ENCODE data around the gene COX10. TPM values are rescaled to one million over a fixed set of nuclear protein-coding genes. Genes with fewer than 3 reads are reported as not detected.
"Not testable (repeated sequence)": the region's sequence is repeated elsewhere in the genome, so short reads cannot be mapped to it uniquely, and the experiment has no call there.

The COX10 gene
- total RNA-seq, 1 donor from 2014 or later = 15.6 TPM

DNA sequence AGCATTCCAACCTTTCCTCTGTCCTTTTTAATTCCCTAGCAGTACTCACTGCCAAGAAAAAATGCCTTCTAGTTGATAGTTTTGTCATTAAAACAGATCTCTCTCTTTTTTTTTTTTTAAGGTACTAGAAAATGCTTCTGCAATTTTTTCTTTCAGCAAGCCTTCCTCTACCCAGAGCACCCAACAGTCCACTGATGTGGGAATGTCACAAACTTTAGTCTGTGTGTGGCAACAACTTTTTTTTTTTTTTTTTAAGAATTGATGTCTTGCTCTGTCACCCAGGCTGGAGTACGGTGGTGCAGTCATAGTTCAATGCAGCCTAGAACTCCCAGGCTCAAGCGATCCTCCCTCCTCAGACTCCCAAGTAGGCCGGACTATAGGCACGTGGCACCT, 132.7 kb downstream of the COX10 start:
- DNase-seq (ENCODE audit: extremely low read depth, low read depth, low spot score) = no peak

DNA sequence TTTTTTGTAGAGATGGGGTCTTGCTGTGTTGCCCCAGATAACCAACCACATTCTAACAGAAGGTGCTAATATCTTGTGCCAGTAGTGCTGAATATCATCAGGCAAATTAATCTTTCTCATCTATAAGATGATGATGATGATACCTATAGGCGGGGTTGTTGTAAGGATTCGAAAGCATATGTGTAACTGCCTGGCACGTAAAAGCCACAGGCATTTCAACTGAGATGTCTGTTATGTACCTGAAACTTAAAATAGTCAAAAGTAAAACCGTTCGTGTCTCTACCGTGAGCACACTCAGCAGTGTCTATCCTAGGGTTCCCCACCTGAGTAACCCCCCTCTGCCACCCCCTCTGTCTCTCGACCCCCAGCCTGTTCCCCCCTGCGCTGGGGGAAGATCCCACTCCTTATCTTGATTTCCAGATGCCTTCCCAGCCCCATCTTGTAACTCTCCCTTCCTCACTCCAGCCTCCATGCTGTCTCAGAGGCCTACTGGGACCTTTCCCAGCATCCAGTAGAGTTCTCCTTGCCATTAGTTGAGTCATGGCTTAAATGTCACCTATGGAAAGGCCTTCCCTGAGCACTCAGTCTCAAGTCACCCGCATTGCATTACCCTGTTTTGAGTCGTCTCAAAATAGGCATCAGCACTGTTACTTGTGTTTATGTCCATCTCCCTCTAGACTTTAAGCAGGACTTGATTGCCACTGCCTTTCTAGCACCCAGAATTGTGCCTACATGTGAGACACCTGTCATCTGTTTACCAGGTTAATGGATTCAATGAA, 133.3 kb downstream of the COX10 start:
- DNase-seq (ENCODE audit: extremely low read depth, low read depth, low spot score) = no peak

DNA sequence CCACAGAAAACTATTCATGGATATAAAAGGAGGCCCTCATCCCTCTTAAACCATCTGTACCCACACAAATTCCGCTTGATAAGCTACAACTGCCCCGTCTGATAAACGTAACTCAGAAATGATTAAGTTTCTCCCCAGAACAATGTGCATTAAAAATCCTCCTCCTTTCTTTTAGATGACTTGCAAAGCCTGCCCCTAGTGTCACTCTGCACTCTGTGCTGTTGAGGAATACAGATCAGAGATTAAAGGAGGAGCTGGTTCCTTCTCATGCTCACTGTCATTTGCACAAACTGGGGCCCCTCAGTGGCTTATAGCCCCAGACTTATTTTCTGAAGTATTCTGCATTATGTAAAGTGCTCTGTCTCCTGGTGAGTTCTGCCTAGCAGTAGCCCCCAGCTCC, 134.1 kb downstream of the COX10 start:
- DNase-seq (ENCODE audit: extremely low read depth, low read depth, low spot score) = no peak

DNA sequence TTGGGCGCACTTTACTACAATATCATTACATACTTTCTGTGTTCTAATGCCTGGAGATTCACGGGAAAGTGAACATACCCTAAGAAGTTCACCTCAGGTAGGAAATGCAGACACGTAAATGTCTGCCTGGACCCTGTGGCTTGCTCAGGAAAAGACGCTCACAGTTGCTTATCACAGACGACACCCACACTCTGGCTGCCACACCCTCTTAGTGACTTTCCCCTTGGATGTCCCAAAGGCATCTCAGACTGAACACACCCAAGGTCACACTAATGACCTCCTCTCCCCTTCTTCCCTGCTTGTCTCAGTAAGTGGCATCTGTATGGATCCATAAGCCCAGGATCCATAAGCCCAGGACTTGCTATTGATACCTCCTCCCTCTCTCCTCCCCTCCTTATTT, 134.8 kb downstream of the COX10 start:
- no peak for DNase-seq (ENCODE audit: extremely low read depth, low read depth, low spot score)

DNA sequence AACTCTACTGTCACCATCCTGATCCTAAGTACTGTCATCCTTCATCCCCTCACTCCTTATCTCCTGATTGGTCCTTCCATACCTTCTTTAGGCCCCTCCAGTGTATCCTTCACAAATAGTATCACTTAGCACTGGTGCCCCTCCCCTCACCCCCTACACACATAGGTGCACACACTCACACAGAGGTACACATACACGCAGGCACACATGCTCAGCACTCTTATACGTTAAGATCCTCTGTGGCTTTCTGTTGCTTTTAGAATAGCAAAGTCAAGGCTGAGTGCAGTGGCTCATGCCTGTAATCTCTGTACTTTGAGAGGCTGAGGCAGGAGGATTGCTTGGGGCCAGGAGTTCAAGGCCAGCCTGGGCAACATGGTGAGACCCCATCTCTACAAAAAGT, 135.2 kb downstream of the COX10 start:
- no peak for DNase-seq (ENCODE audit: extremely low read depth, low read depth, low spot score)

DNA sequence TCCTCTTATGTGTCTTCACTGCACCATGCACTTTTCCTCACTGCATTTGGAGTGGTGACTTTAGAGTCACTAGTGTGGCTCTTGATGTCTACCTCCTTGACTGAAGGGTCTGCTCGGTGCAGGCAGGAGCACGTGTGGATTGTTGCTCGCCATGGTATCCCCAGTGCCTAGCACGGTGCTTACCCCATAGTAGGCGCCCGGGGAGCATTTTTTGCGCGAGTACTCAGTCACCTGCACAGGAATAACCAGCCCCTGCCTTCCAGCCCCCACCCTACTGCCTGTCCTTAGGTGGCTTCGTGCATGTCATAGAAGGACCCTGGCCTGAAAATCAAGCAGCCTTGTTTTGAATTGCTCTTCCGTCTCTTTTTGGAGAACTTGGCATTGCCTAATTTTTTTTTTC, 136.1 kb downstream of the COX10 start:
- DNase-seq (ENCODE audit: extremely low read depth, low read depth, low spot score) = no peak

DNA sequence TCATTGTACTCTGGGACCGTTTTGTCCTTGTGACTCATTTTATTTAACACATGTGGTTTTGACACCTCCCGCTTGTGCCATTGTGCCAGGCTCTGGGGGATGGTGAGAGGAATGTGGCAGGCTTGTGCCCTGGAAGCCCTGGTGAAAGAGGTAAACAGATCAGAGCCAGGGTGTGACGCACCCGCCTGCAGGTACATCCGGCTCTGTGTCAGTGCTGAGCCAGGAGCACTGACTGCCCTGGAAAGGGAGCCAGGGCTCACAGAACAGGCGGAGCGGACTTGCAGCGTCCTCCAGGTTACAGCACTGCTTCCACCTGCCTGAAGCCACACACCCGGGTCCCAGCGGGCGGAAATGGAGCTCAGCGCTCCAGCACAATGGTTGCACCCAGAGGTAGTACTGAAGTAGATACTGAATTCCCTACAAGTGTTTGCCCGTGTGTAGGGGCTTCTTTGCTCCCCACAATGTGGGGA, 136.7 kb downstream of the COX10 start:
- no peak for DNase-seq (ENCODE audit: extremely low read depth, low read depth, low spot score)

DNA sequence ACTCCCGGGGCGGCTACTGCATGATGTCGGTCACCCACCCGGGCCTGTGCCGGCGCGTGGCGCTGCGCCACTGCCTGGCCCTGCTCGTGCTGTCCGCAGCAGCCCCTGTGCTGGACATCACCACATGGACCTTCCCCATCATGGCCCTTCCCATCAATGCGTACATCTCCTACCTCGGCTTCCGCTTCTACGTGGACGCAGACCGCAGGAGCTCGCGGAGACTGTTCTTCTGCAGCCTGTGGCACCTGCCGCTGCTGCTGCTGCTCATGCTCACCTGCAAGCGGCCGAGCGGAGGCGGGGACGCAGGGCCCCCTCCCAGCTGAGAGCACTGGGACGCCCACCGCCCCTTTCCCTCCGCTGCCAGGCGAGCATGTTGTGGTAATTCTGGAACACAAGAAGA, 137.6 kb downstream of the COX10 start:
- no peak for DNase-seq (ENCODE audit: extremely low read depth, low read depth, low spot score)

DNA sequence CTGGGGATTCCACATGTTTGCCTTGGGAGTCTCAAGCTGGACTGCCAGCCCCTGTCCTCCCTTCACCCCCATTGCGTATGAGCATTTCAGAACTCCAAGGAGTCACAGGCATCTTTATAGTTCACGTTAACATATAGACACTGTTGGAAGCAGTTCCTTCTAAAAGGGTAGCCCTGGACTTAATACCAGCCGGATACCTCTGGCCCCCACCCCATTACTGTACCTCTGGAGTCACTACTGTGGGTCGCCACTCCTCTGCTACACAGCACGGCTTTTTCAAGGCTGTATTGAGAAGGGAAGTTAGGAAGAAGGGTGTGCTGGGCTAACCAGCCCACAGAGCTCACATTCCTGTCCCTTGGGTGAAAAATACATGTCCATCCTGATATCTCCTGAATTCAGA, 138.5 kb downstream of the COX10 start:
- DNase-seq (ENCODE audit: extremely low read depth, low read depth, low spot score) = no peak

DNA sequence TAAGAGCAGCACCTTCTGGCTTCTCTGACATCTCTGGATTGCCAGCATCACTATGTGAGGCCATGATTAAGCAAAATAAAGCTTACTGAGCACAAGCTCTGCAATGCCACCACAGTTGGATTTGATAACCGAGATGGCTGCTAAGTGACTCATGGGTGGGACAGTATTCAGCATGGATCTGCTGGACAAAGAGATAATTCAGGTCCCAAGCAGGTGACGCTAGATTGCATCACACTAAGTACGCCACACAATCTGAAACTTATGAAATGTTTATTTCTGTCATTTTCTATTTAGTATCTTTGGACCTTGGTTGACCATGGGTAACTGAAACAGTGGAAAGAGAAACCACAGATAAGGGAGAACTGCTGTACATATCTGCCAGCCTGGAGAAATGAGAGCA, 139.9 kb downstream of the COX10 start:
- no peak for DNase-seq (ENCODE audit: extremely low read depth, low read depth, low spot score)

DNA sequence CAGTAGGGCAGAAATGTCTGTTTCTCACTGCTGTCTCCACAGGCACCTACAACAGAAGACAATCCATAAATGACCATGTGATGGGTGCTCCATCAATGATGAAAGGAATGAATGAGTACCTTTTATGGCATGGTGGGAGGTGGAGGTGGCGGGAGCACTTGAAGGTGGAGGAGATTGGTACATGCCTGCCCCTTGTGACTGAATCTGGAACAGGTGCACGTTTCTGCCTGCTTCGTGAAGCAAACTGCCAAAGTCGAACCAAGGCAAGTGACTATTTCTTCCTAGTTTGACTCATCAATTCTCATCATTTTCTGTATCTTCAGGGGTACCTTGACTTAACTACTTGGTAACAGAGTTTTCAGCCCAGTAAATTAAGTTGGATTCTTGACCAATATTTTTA, 141.9 kb downstream of the COX10 start:
- no peak for DNase-seq (ENCODE audit: extremely low read depth, low read depth, low spot score)

DNA sequence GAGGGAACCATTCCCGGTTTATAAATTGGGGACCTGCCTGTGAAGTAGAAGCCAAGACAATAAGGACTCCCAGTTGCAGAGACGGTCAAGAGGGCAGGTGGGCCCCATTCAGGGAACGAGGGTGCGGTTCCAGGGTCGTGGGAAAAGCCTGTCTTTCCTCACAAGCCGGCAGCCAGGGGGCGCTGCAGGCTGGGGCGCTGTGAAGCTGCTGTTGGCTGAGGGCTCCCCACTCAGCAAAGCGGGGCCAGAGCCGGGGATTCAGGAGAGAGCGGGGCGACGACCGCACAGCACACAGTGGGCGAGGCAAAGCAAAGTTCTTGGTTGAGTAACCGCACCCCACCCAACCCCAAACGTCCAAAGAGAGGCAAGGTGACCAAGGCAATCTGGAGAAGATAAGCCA, 142.5 kb downstream of the COX10 start:
- no peak for DNase-seq (ENCODE audit: extremely low read depth, low read depth, low spot score)

DNA sequence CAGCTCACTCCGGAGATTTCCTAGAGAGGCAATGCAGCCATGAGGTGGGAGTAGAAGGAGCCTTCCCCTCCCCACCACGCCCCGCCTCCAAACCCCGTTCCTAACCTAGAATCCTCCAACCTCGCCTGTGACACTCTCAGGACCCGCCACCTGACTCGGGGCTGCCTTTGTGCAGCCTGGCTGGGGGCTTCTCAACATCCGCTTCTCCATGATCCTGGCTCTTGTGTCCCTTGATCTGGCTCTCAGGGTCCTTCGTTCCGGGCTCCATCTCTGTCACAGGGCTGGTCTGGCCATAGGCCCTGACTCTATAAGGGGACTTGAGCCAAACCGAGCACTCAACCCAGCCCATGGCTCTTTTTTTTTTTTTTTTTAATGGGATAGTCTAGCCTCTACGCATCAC, 143.1 kb downstream of the COX10 start:
- no peak for DNase-seq (ENCODE audit: extremely low read depth, low read depth, low spot score)

DNA sequence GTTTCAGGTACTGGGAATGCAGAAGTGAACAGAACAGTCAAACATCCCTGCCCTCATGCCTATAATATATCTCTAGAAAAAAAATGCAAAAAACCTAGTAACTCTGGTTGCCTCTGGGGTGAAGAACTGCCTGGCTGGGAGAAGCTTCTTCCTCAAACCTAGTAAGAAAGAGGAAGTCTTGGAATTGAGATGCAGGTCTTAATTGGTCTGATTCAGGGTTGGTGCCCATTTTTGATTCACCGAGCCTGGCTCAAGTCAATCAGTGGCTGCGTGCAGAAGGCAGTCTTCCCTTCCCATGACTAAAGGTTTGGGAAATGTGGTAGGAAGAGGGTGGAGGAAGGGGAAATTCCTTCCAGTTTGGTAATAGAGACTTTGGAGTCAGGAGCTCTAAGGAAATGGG, 145.0 kb downstream of the COX10 start:
- DNase-seq (ENCODE audit: extremely low read depth, low read depth, low spot score) = no peak

DNA sequence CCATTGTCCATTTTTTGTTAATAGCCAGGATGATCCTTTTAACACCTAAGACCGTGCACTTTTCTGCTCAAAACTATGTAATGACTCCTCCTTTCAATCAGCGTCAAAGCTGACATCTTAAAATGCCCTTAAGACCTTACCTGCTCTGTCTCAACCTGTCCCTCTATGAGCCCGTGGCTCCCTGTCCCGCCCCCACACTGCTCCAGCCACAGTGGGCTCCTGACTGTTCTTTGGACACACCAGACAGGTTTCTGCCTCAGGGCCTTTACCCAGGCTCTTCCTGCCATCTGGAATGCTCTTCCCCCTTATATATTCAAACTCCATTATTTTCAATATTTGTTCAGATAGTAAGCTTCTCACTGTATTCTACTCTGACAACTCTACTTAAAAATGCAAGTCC, 153.3 kb downstream of the COX10 start:
- no peak for DNase-seq (ENCODE audit: extremely low read depth, low read depth, low spot score)

DNA sequence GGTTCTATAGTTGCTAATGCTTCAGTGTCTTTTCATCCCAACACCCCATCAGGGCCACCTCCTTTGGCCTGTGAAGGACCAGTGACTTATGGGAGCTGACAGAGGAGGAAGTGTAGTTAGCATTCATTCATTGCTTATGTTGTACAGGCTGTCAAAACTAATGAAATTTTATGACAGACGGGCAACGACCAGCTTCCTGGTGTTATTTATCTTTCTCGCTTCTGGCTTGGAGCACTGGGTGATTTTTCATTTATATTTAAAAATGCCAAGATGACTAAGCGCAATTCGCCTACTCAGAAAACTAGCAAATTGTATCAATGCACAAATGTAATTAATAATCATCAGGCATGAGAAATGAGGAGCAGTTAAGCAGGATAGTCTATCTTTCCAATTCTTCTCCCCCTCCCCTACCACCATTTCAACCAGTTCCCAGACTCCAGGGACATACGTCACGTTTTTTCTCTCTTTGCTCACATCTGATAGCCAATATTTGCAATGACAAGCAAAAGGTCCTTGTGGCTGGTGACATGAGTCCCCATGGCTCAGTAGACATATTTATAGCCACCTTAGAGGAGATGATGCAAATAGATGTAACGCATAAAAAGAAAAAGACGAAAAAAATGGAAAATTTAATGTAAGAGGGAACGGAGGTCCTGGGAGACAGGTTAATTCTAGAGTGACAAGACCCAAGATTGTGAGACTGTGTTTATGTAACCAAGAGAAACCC, 156.1 kb downstream of the COX10 start:
- DNase-seq (ENCODE audit: extremely low read depth, low read depth, low spot score) = no peak

DNA sequence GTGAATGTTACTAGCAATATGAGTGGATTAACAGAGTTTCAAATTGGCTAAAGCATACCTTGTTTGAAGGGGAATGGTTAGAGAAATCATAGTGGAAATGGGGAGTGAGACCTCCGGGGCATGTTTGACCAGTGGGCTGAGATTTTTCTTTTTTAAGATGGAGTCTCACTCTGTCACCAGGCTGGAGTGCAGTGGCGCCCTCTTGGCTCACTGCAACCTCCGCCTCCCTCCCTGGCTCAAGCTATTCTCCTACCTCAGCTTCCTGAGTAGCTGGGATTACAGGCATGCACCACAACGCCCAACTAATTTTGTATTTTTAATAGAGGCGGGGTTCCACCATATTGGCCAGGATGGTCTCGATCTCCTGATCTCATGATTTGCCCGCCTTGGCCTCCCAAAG, 157.7 kb downstream of the COX10 start:
- no peak for DNase-seq (ENCODE audit: extremely low read depth, low read depth, low spot score)

DNA sequence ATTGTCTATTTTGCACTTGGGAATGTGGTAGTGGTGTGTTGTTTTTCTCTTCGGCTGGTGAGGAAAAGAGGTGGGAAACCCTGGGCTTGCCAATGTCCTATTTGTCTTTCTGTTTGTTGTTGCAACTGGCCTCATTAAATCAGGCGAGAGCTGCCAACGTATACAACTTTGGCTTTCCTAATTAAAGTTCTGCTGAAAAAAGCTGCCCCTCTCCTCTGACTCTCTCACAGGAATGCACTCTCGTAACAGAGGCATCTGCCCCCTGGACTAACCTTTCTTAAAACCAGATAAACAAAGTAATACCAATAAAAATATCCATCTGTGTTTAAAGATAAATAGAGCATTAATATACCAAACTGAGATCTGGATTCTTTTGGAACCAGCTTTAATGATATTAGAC, 159.6 kb downstream of the COX10 start:
- no peak for DNase-seq (ENCODE audit: extremely low read depth, low read depth, low spot score)

DNA sequence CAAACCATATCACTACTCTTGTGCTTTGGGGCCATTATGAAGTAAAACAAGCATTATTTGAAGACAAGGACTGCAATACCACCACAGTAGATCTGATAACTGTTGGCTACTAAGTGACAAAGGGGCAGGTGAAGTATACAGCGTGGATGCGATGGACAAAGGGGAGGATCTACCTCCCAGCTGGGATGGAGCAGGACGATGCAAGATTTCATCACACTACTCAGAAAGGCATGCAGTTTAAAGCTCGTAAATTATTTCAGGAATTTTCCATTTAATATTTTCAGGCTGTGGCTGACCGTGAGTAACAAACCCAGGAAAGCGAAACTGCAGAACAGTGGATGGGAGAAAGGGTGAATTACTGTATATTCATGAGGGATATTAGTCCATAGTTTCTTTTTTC, 161.9 kb downstream of the COX10 start:
- DNase-seq (ENCODE audit: extremely low read depth, low read depth, low spot score) = not testable (repeated sequence)

DNA sequence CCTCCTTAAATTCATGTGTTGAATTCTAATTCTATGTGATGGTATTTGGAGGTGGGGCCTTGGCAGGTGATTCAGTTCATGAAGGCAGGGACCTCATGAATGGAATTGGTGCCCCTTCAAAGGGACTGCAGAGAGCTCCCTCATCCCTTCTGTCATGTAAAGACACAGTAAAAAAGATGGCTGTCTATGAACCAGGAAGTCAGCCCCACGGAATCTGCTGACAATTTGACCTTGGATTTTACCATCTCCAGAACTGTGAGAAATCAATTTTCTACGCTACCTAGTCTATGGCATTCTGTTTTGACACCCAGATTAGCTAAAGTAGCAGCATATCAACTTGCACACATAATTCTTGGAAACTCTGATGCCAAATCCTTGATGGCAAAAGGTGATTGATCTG, 165.7 kb downstream of the COX10 start:
- DNase-seq (ENCODE audit: extremely low read depth, low read depth, low spot score) = not testable (repeated sequence)

DNA sequence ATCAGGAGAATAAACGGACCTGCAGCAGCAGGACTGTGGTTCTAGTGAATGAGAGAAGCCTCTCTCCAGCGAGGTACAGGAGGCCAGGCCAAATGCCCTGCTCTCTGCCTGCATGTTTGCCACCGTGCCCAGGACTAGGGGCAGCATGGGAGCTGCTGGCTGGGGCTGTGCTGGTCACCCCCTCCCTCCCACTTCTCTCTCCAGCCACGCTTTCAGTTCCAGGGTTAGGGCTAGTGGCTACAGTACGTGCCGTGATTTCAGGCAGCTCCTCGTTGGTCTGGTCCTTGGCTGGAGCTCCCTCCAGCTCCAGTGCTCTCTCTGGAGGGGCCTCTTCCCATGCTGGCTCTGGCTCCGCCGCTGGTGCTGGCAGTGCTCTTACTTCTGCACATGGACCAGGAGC, 166.7 kb downstream of the COX10 start:
- DNase-seq (ENCODE audit: extremely low read depth, low read depth, low spot score) = not testable (repeated sequence)

DNA sequence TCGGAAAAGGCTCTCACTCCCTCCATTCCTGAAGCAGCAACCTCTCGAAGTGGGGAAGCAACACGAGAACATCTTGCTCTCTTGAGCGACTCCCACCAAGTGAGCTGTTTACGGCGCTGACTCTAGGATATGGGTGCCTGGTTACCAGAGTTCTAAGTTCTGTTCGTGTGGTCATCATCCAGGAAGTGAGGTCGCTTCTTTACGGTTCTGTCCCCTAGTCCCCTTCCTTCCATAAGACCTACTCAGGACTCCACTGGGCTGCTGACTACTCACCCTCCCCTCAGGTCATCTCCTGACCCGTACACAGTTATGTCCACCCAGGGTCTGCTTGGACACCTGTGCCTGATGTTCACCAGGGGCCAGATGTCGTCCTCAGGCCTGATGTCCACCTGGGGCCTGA, 167.5 kb downstream of the COX10 start, which contains the start of gene CDRT15:
CDRT15 (minus strand) TSS at position 101 of the 400 bp plus-strand sequence; CDS start at position 72, 29 bp downstream.
- not testable (repeated sequence) for DNase-seq (ENCODE audit: extremely low read depth, low read depth, low spot score)

All from glomerular endothelial cell (primary cell).